CD4-positive, alpha-beta T cell (primary cell): ENCODE results near the gene COL15A1. TPM values are rescaled to one million over a fixed set of nuclear protein-coding genes. Genes with fewer than 3 reads are reported as not detected.

Source experiments
- ATAC-seq: fragments of 200-7000 bp; cut with Tn5 transposase; one replicate; pipeline ENCODE4 v1.10.0; 2022; ENCODE audit warnings: mild to moderate bottlenecking; ENCODE audit not compliant: poor library complexity
- CTCF ChIA-PET: fragments of 350-600 bp; sonication (Branson Sonifier 250); formaldehyde crosslinking; loops from one replicate; lab custom pipeline; 2021; ENCODE audit warnings: antibody characterized with exemption, inconsistent platforms; lab: Charles Lee
- POLR2A ChIA-PET: fragments of 350-600 bp; sonication (Branson Sonifier 250); formaldehyde crosslinking; loops from one replicate; lab custom pipeline; 2021; ENCODE audit warnings: antibody characterized with exemption, inconsistent platforms; lab: Charles Lee
- DNase-seq, 14 experiments: peaks; one replicate each; pipeline ENCODE4 v3.0.0-alpha.2; 2013 to 2020; ENCODE audit warnings: mixed read lengths in 2 of 14
- H3K27ac ChIP-seq, 2 donors: one replicate each; pipeline versions ENCODE4 v1.5.1 to v1.7.0; 2013; ENCODE audit warnings: low read length in 2 of 2, low read depth in 1 of 2, mild to moderate bottlenecking in 1 of 2
- H3K27me3 ChIP-seq, 2 experiments: 1 replicate in 1 of 2; 2 replicates in 1 of 2; pipeline versions ENCODE4 v1.6.1 to v1.7.0; 2013; ENCODE audit warnings: low read length in 2 of 2, control low read depth in 1 of 2, mild to moderate bottlenecking in 1 of 2, moderate library complexity in 1 of 2; ENCODE audit not compliant: insufficient read depth in 2 of 2, control insufficient read depth in 1 of 2
- H3K36me3 ChIP-seq: one replicate; pipeline ENCODE4 v1.6.1; 2013; ENCODE audit warnings: low read length, control low read depth; ENCODE audit not compliant: insufficient read depth
- H3K4me1 ChIP-seq: one replicate; pipeline ENCODE4 v1.6.1; 2013; ENCODE audit warnings: low read length, control low read depth; ENCODE audit not compliant: insufficient read depth
- H3K4me3 ChIP-seq: one replicate; pipeline ENCODE4 v1.5.1; 2013; ENCODE audit warnings: mild to moderate bottlenecking, low read length, moderate library complexity
- H3K9me3 ChIP-seq, 2 experiments: 1 replicate in 1 of 2; 2 replicates in 1 of 2; pipeline versions ENCODE4 v1.6.1 to v1.7.0; 2013; ENCODE audit warnings: low read length in 2 of 2, mild to moderate bottlenecking in 2 of 2, control low read depth in 1 of 2, moderate library complexity in 1 of 2; ENCODE audit not compliant: control insufficient read depth in 1 of 2, insufficient read depth in 1 of 2
- H3K27ac Mint-ChIP-seq: one replicate; pipeline ENCODE4 v1.8.0; 2020; ENCODE audit warnings: mixed read lengths
- H3K27me3 Mint-ChIP-seq: one replicate; pipeline ENCODE4 v1.8.0; 2021; ENCODE audit warnings: mixed read lengths
- H3K36me3 Mint-ChIP-seq: one replicate; pipeline ENCODE4 v1.8.0; 2021; ENCODE audit warnings: low read depth, mixed read lengths
- H3K4me1 Mint-ChIP-seq: one replicate; pipeline ENCODE4 v1.8.0; 2021; ENCODE audit warnings: low read depth, mixed read lengths
- H3K4me3 Mint-ChIP-seq: one replicate; pipeline ENCODE4 v1.8.0; 2020; ENCODE audit warnings: mild to moderate bottlenecking, mixed read lengths
- H3K9me3 Mint-ChIP-seq: one replicate; pipeline ENCODE4 v1.8.0; 2020; ENCODE audit warnings: mixed read lengths
- CTCF ChIP-seq: fragments of 200-600 bp; IDR thresholded peaks from one replicate; pipeline ENCODE4 v1.8.0; 2022; ENCODE audit warnings: antibody characterized with exemption, mild to moderate bottlenecking
- intact Hi-C, 2 experiments: fragments of 100-400 bp; cut with DNase I in 1 of 2; cut with micrococcal nuclease in 1 of 2; formaldehyde crosslinking; loops; one replicate each; pipeline versions ENCODE4 v1.15.1 to v1.9.0; 2023 to 2025; cut with DNase I, micrococcal nuclease
- total RNA-seq, 174 experiments: library from RNA in 2 of 174; stranded (reverse) in 2 of 174; gene quantifications; one replicate each; pipeline ENCODE4 v1.2.3 and lab custom pipeline; 2021 to 2026

COL15A1 gene
- total RNA-seq, 2 experiments from 2014 or later = not detected

DNA sequence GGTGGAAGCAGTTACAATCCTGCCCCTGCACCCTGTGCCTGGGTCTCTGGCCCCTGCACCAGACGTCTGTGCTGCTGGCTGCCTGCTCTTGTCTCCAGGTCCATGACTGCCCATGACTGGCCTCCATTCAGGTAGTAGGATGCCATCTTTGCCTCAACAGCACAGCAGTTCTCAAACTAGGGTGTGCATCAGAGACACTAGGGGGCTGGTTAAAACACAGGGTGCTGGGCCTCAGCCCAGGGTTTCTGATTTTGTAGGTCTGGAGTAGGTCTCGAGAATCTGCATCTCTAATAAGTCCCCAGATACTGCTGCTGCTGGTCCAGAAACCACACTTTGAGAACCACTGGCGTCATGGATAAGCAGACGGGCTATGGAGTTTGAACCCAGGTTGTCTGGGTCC is 24.0 kb downstream of the COL15A1 start:
- no peak overlapping the region for H3K27ac ChIP-seq
- H3K9me3 Mint-ChIP-seq = no peaks in the 10 kb centered on the region
- H3K4me1 Mint-ChIP-seq = no peaks in the 10 kb centered on the region
- no peaks in the 10 kb centered on the region for H3K27me3 ChIP-seq
- no peaks in the 10 kb centered on the region for H3K4me1 ChIP-seq
- no peaks in the 10 kb centered on the region for H3K36me3 Mint-ChIP-seq
- no peaks in the 10 kb centered on the region for H3K27me3 Mint-ChIP-seq
- H3K27ac Mint-ChIP-seq = no peak overlapping the region
- H3K9me3 ChIP-seq = no peaks in the 10 kb centered on the region
- intact Hi-C loops = no loop called here
- no peak for TF ChIP-seq CTCF
- ChIA-PET POLR2A (no interaction called here), CTCF (no interaction called here)
- DNase-seq (no peak), ATAC-seq (no peak)
- no peak overlapping the region for H3K4me3 Mint-ChIP-seq
- H3K4me3 ChIP-seq = no peak overlapping the region
- no peaks in the 10 kb centered on the region for H3K36me3 ChIP-seq

- ChIA-PET CTCF (no interaction called here), POLR2A (no interaction called here)
- Mint-ChIP-seq H3K4me3 (no peak overlapping the region), H3K27ac (no peak overlapping the region), H3K27me3 (no peaks in the 10 kb centered on the region), H3K9me3 (no peaks in the 10 kb centered on the region), H3K36me3 (no peaks in the 10 kb centered on the region), H3K4me1 (no peaks in the 10 kb centered on the region)
- intact Hi-C loops = no loop called here
- no peaks in the 10 kb centered on the region for H3K4me1 ChIP-seq
- no peaks in the 10 kb centered on the region for H3K9me3 ChIP-seq
- H3K27ac ChIP-seq = no peak overlapping the region
- H3K27me3 ChIP-seq = no peaks in the 10 kb centered on the region
- ATAC-seq (no peak), DNase-seq (no peak)
- H3K4me3 ChIP-seq = no peak overlapping the region
- TF ChIP-seq CTCF = no peak
- H3K36me3 ChIP-seq = no peaks in the 10 kb centered on the region
Observed at GRCh38 chr9:98968601-98969337, 25.1 kb downstream of the COL15A1 start.

GRCh38 chr9:98970532-98971041 is 26.9 kb downstream of the COL15A1 start:
- H3K4me3 Mint-ChIP-seq = no peak overlapping the region
- H3K4me1 Mint-ChIP-seq = no peaks in the 10 kb centered on the region
- peaks cover 2% of the 10 kb centered on the region for H3K27me3 Mint-ChIP-seq
- Histone ChIP-seq H3K9me3 (no peaks in the 10 kb centered on the region), H3K4me3 (no peak overlapping the region), H3K27ac (no peak overlapping the region), H3K36me3 (no peaks in the 10 kb centered on the region), H3K4me1 (peaks cover 9% of the 10 kb centered on the region), H3K27me3 (peaks cover 0 to 6% of the 10 kb centered on the region in 2 experiments)
- TF ChIP-seq CTCF = no peak
- intact Hi-C loops = loop anchor here in 1 of 2 experiments (10.0 kb wide), 1 partner anchor 1624 kb away; no protein-coding TSS in a partner anchor
- no peak overlapping the region for H3K27ac Mint-ChIP-seq
- DNase-seq (no peak), ATAC-seq (no peak)
- ChIA-PET CTCF (no interaction called here), POLR2A (no interaction called here)
- H3K36me3 Mint-ChIP-seq = no peaks in the 10 kb centered on the region
- H3K9me3 Mint-ChIP-seq = no peaks in the 10 kb centered on the region
